Activated T-helper 1 cell treated with anti-CD3 and anti-CD28 coated beads, Interleukin-12 subunit alpha, Interleukin-12 subunit beta, Interleukin-2, Interleukin-4 antibody, amounts not matched to agents 30 ng/mL and 10 ng/mL and 1 ng/mL, durations not matched to agents 14 hours and 24 hours and 36 hours (primary cell): ENCODE measurements around the gene ARMC12. TPM values are rescaled to one million over a fixed set of nuclear protein-coding genes. Genes with fewer than 3 reads are reported as not detected.

Experiments used
- DNase-seq: peaks from one replicate; pipeline ENCODE4 v3.0.0; 2021; ENCODE audit warnings: low spot score
- H3K27ac Mint-ChIP-seq: one replicate; pipeline ENCODE4 v1.8.0; 2021; ENCODE audit warnings: mild to moderate bottlenecking, mixed read lengths
- H3K27me3 Mint-ChIP-seq: one replicate; pipeline ENCODE4 v1.8.0; 2022; ENCODE audit warnings: mild to moderate bottlenecking, moderate library complexity, mixed read lengths; ENCODE audit not compliant: insufficient read depth
- H3K36me3 Mint-ChIP-seq: one replicate; pipeline ENCODE4 v1.8.0; 2021; ENCODE audit warnings: low read depth, mixed read lengths
- H3K4me1 Mint-ChIP-seq: one replicate; pipeline ENCODE4 v1.8.0; 2021; ENCODE audit warnings: low read depth, mixed read lengths
- H3K4me3 Mint-ChIP-seq: one replicate; pipeline ENCODE4 v1.8.0; 2021; ENCODE audit warnings: mild to moderate bottlenecking, moderate library complexity, mixed read lengths
- H3K9me3 Mint-ChIP-seq: one replicate; pipeline ENCODE4 v1.8.0; 2021; ENCODE audit warnings: mixed read lengths
- intact Hi-C: fragments of 100-400 bp; cut with micrococcal nuclease; formaldehyde crosslinking; loops from one replicate; pipeline ENCODE4 v1.15.1; 2024
- total RNA-seq: library from RNA; stranded (reverse); gene quantifications from 2 replicates; pipeline ENCODE4 v1.2.3, GENCODE V29; 2022

Gene ARMC12
- total RNA-seq, 1 donor from 2014 or later, result 0.41 TPM

- Mint-ChIP-seq H3K9me3 (no peaks in the 10 kb centered on the region), H3K27ac (no peak within 1 kb of the TSS), H3K27me3 (peaks cover 24% of the 10 kb centered on the region), H3K4me1 (no peaks in the 10 kb centered on the region), H3K4me3 (peak within 1 kb of the TSS; percentile 47), H3K36me3 (no peaks in the 10 kb centered on the region)
- intact Hi-C loops, result no loop called here
- DNase-seq, result no peak
Observed at GRCh38 chr6:35776364-35777215, 39.8 kb downstream of the ARMC12 start, which contains the start of gene CLPSL2. Gene CLPSL2 (plus strand): TSS chr6:35776598. CDS start chr6:35776619, 21 bp downstream.

GRCh38 chr6:35777356-35778102, 40.7 kb downstream of the ARMC12 start:
- Mint-ChIP-seq H3K9me3 (no peaks in the 10 kb centered on the region), H3K27ac (no peak overlapping the region), H3K27me3 (peaks cover 21% of the 10 kb centered on the region), H3K4me1 (no peaks in the 10 kb centered on the region), H3K4me3 (peak overlapping the region; percentile 51), H3K36me3 (no peaks in the 10 kb centered on the region)
- intact Hi-C loops, result no loop called here
- DNase-seq, result no peak

- H3K4me3 Mint-ChIP-seq, result no peak overlapping the region
- no peaks in the 10 kb centered on the region for H3K9me3 Mint-ChIP-seq
- H3K27me3 Mint-ChIP-seq, result peaks cover 21% of the 10 kb centered on the region
- intact Hi-C loops, result no loop called here
- no peak for DNase-seq
- H3K4me1 Mint-ChIP-seq, result no peaks in the 10 kb centered on the region
- no peaks in the 10 kb centered on the region for H3K36me3 Mint-ChIP-seq
- H3K27ac Mint-ChIP-seq, result no peak overlapping the region
Observed at GRCh38 chr6:35778437-35778836, 41.6 kb downstream of the ARMC12 start.

GRCh38 chr6:35780719-35781118, 43.9 kb downstream of the ARMC12 start, which contains the start of gene CLPSL1:
Gene CLPSL1 (plus strand): TSS chr6:35781019. CDS start chr6:35781111, 92 bp downstream.
- Mint-ChIP-seq H3K4me3 (no peak within 1 kb of the TSS), H3K27ac (no peak within 1 kb of the TSS), H3K27me3 (peaks cover 20% of the 10 kb centered on the region), H3K9me3 (no peaks in the 10 kb centered on the region), H3K4me1 (no peaks in the 10 kb centered on the region), H3K36me3 (no peaks in the 10 kb centered on the region)
- DNase-seq, result no peak
- intact Hi-C loops, result no loop called here

- H3K27me3 Mint-ChIP-seq, result peaks cover 20% of the 10 kb centered on the region
- no peaks in the 10 kb centered on the region for H3K36me3 Mint-ChIP-seq
- no peak overlapping the region for H3K4me3 Mint-ChIP-seq
- DNase-seq, result no peak
- H3K9me3 Mint-ChIP-seq, result no peaks in the 10 kb centered on the region
- no peak overlapping the region for H3K27ac Mint-ChIP-seq
- no peaks in the 10 kb centered on the region for H3K4me1 Mint-ChIP-seq
- intact Hi-C loops, result no loop called here
Observed at GRCh38 chr6:35781290-35781689, 44.5 kb downstream of the ARMC12 start.

GRCh38 chr6:35782424-35782823, 45.6 kb downstream of the ARMC12 start:
- no peaks in the 10 kb centered on the region for H3K36me3 Mint-ChIP-seq
- no peak overlapping the region for H3K4me3 Mint-ChIP-seq
- H3K27me3 Mint-ChIP-seq, result peaks cover 22% of the 10 kb centered on the region
- intact Hi-C loops, result no loop called here
- H3K9me3 Mint-ChIP-seq, result no peaks in the 10 kb centered on the region
- no peak for DNase-seq
- H3K4me1 Mint-ChIP-seq, result no peaks in the 10 kb centered on the region
- no peak overlapping the region for H3K27ac Mint-ChIP-seq

- Mint-ChIP-seq H3K36me3 (no peaks in the 10 kb centered on the region), H3K27me3 (peaks cover 22% of the 10 kb centered on the region), H3K9me3 (no peaks in the 10 kb centered on the region), H3K4me1 (no peaks in the 10 kb centered on the region), H3K4me3 (no peak overlapping the region), H3K27ac (no peak overlapping the region)
- DNase-seq, result no peak
- intact Hi-C loops, result no loop called here
Observed at GRCh38 chr6:35784200-35784599, 47.4 kb downstream of the ARMC12 start.

- Mint-ChIP-seq H3K9me3 (no peaks in the 10 kb centered on the region), H3K27ac (no peak overlapping the region), H3K27me3 (peaks cover 24% of the 10 kb centered on the region), H3K36me3 (no peaks in the 10 kb centered on the region), H3K4me1 (no peaks in the 10 kb centered on the region), H3K4me3 (no peak overlapping the region)
- intact Hi-C loops, result no loop called here
- no peak for DNase-seq
Observed at GRCh38 chr6:35786272-35786671, 49.4 kb downstream of the ARMC12 start.

- Mint-ChIP-seq H3K27me3 (peaks cover 24% of the 10 kb centered on the region), H3K4me3 (no peak overlapping the region), H3K27ac (no peak overlapping the region), H3K36me3 (no peaks in the 10 kb centered on the region), H3K4me1 (no peaks in the 10 kb centered on the region), H3K9me3 (no peaks in the 10 kb centered on the region)
- intact Hi-C loops, result no loop called here
- no peak for DNase-seq
Observed at GRCh38 chr6:35786810-35787209, 50.0 kb downstream of the ARMC12 start.

- H3K27ac Mint-ChIP-seq, result no peak overlapping the region
- H3K36me3 Mint-ChIP-seq, result no peaks in the 10 kb centered on the region
- intact Hi-C loops, result no loop called here
Observed at GRCh38 chr6:35787266-35788218, 50.7 kb downstream of the ARMC12 start.

GRCh38 chr6:35788423-35788982, 51.7 kb downstream of the ARMC12 start:
- Mint-ChIP-seq H3K9me3 (no peaks in the 10 kb centered on the region), H3K4me1 (no peaks in the 10 kb centered on the region), H3K4me3 (no peak overlapping the region), H3K36me3 (no peaks in the 10 kb centered on the region), H3K27ac (no peak overlapping the region), H3K27me3 (peaks cover 24% of the 10 kb centered on the region)
- DNase-seq, result no peak
- intact Hi-C loops, result no loop called here

More at GRCh38 chr6:35787266-35788218, 50.7 kb downstream of the ARMC12 start:
- H3K4me1 Mint-ChIP-seq, result no peaks in the 10 kb centered on the region
- no peak for DNase-seq
- no peaks in the 10 kb centered on the region for H3K9me3 Mint-ChIP-seq
- H3K27me3 Mint-ChIP-seq, result peaks cover 24% of the 10 kb centered on the region
- H3K4me3 Mint-ChIP-seq, result no peak overlapping the region

- H3K27ac Mint-ChIP-seq, result no peak overlapping the region
- no peaks in the 10 kb centered on the region for H3K9me3 Mint-ChIP-seq
- DNase-seq, result no peak
- peaks cover 18% of the 10 kb centered on the region for H3K27me3 Mint-ChIP-seq
- H3K4me3 Mint-ChIP-seq, result no peak overlapping the region
- H3K36me3 Mint-ChIP-seq, result no peaks in the 10 kb centered on the region
- intact Hi-C loops, result no loop called here
- H3K4me1 Mint-ChIP-seq, result no peaks in the 10 kb centered on the region
Observed at GRCh38 chr6:35790683-35791082, 53.9 kb downstream of the ARMC12 start.
